ENCODE data around the gene PDZRN3.

PDZRN3 gene

DNA sequence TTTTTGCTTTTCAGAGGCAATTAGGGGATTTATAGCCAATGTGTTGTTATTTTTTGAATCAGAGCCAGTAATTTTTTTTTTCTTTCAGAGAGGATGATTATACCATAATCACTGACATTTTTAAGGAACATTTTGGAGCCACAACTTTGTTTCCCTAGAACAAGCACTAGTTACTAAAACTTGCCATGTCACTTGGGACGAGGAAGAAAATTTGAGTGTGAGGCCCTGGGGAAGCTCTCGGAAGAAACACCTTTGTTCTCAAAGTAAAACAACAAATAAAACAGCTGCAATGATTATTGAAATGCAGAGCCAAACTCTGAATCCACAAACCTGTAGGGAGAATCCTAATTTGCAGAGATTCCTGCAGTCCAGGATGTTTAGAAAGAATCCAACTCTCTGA is 69.7 kb downstream of the PDZRN3 start:
- no peak for DNase-seq

DNA sequence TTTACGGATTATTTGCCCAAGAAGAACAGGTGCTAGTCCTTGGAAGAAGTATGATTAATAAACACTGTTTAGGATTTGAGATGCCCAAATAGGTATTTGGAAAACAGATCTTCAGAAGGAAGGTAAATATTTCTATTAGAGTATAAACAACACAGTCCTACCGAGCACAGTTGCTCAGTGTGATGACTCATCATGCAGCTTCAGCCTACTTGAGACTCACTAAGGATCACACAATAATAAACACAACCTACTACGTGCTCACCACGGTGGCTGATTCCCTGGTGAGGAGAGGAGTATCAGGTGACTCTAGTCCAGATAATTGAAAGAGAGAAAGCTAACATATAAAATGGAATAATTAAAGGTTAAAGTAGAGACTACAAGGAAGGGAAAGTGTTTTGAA is 72.0 kb downstream of the PDZRN3 start:
- peak; percentile 50 for DNase-seq

GRCh38 chr3:73550032-73550431 is 74.7 kb downstream of the PDZRN3 start:
- DNase-seq: no peak

DNA sequence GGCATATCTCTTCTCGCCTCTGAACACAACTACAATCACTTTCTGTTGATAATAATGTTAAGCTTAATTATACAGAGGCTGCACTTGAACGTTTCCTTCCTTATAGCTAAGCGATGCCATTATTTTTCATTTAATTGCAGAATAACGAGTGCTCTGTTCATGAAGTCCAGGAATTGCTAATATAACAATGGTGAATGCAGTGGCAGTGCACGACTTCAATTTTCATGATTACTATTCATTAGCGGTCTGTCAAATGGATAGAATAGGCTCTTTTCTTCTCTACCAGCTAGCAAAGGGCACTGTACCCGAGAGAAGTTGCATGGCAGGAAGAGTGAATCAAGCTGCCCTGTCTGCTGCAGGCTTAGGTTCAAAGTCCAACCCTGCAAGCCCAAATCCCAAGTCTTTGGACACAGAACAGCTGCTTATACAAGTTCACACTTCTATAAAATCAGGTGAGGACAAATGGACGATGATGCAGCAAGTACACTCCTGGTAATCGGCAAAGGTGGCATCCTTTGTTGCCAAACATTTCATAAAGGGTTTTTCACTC is 75.6 kb downstream of the PDZRN3 start:
- no peak for DNase-seq

DNA sequence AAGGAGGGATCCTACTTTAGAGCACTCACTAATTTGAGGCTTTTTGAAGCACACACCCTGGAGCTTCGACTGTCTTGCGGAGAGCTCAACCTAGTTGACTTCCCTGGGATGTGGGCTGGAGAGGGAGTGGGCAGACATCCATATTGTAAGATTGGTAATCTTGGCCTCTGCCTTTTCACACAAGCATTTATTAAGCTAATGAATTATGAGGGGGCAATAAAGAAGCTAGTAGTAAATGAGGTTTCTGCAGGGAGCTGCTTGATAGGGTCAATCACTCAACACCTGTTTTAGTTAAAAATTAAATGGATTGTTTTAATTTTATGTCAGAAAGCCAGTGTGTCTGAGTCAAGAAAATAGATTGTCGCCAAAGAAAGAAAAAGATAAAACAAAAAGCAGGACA is 76.3 kb downstream of the PDZRN3 start:
- DNase-seq: no peak

- DNase-seq: peak; percentile 86
These were observed 77.1 kb downstream of the PDZRN3 start for GRCh38 chr3:73547427-73548248.

DNA sequence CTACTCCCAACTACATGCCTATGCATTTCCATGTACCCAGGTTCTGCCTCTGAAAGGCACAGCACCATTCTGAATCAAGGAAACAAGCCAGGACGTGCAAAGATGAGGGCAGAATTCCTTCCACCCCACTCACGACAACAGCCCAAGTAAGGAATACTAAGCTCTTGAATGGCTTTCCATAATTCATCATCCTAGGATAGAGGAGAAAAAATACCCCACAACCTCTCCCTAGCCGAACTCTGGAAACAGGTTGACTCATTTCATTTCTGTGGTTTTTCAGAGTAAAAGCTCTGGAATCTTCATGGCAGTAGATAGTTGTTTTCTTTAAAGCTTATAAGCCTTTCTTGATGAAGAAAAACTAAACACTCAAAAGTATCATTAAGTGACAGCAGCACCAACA is 77.8 kb downstream of the PDZRN3 start:
- peak; percentile 92 for DNase-seq

DNA sequence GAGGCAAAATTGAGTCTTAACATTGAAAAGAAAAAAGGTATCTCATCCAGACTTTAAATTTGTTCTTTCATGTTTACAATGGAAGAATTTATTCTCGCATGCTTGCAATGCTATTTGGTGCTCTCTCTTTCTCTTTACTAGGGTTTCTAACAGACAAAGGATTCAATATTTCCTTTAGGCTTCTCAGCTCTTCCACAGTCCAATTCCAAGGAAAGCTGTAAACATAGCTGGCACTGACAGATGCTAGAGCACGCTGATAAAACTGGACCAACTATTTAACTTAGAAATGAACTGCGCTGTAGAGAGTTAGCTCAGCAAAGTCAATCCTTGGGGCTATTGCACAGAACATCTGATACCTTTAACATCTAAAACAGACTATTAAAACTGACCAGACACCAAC is 81.3 kb downstream of the PDZRN3 start:
- DNase-seq: no peak

- no peak for DNase-seq
These were observed 82.6 kb downstream of the PDZRN3 start for GRCh38 chr3:73542136-73542535.

DNA sequence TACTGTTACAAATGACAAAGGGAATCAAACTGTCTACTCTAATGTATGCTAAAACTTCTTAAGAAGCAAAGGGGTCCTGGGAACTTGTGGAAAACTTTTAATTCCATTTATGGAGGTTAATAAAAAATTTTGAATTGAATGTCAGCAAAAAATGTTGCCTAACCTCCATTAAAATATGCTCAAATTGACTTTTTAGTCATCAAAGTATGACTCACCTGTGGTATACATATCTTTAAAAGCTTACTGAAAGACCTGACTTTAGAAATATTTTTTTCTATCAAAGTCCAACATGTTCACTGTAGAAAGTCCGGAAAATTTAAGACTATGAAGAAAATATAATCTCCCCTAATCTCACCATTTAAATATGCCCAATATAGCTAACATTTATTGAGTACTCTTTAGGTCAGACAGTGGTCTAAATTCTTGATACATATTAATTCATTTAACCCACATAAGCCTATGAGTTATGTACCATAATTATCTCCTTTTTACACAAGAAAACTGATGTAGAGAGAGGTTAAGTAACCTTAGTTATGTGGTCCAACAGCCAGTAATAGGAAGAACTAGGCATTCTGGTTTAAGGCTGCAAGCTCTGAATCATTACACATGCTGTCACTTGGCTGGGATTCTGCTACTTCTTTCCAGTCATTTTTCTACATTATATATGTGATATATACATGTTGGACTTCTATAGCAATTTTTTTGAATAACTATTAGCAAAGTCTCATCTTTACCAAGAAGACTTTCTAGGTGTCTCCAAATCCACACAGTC is 83.6 kb downstream of the PDZRN3 start:
- DNase-seq: peak; percentile 33

DNA sequence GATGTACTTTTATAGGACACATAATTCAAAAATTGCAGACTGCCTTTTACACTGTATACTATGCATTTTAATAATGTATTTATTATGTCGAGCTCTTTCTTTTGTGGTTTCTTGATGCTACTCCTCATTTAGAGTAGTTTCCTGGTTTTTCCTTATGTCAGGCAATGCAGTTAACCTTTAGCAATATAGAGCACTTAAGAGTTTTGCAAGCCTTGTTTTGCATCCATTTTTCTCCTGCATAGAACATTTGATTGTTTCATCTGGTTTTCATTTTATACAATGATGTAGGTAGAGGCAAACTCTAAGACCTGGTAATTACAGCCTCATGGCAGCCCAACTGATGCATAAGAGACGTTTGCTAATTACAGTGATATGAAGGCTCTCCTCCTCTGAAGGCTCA is 86.3 kb downstream of the PDZRN3 start:
- DNase-seq: no peak

DNA sequence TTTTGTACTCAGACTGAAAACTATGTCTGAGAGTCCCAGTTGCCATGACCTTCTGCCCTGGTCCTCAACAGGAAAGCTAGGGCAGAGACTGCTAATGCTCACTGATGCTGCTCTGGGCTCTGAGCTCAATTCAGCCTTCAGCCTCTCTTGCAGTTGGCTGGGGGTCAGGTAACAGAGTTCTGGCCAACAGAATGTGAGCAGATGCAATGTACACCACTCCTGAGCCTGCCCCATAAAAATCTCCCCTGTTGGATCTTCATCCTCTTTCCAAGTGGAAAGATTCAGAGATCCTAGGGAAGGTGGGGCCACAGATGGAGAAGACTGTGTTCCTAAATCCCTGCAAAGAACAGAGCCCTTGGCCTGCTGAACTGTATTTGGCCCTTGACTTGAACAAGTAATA is 87.8 kb downstream of the PDZRN3 start:
- no peak for DNase-seq

DNA sequence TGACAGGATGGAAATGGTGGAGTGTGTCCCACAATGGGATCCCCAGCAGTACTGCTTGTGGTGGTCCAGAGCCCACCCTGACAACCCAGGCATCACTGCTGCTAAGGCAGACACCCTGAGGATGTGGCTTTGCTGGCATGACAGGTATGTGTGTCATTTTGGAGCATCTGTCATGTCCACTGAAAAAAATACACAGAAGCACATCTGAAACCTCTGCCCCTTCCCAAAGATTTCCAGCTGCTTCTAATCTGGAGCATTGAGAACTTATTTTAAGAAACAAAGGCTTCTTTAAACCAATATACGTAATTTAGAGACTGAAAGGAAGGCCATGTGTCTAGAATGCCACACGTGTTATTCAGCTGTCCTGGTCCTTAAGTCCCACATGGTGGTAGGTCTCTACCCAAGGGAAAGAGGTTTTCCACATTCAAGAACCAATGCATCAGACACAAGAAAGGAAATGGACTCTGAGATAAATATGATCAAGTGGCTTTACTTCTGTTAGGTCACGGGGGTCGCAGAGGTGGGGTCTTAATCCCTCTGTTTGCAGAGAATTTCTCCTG is 88.3 kb downstream of the PDZRN3 start:
- DNase-seq: no peak

DNA sequence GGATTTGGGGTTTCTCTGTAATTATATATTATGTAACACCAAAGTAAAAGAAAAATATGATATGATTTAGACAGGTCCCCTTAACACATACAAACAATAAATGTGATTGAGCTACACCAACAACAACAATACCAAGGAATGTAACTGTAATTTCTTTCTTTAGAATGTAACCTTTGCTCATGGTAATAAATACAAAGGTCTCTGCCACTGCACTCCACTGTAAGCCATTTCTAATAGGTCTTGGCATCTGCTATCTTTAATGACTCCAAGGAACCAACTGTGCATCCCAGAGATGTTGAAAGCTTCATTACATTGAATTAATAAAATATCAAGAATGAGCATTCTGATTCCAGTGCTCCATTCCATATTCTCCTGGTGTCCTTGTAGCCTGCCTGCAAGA is 88.8 kb downstream of the PDZRN3 start:
- no peak for DNase-seq

DNA sequence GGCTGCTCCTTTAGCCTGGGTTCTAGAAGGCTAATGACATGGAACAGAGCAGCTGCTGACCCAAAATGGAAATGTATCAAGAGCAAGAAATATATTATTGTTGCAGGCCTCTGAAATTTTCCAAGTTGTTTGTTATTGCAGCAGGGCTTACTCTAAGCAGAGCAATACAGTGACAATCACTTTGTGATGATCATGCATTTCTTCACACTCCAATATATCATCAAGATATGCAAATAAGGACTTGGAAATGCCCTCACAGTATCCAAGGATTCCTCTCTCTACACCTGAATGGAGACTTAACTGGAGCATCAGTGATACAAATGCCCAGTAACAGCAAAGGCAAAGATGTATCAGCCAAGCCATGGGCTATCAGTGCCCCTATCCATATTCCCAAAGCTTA is 89.6 kb downstream of the PDZRN3 start:
- no peak for DNase-seq

GRCh38 chr3:73530022-73530396 is 94.7 kb downstream of the PDZRN3 start:
- peak; percentile 83 for DNase-seq

DNA sequence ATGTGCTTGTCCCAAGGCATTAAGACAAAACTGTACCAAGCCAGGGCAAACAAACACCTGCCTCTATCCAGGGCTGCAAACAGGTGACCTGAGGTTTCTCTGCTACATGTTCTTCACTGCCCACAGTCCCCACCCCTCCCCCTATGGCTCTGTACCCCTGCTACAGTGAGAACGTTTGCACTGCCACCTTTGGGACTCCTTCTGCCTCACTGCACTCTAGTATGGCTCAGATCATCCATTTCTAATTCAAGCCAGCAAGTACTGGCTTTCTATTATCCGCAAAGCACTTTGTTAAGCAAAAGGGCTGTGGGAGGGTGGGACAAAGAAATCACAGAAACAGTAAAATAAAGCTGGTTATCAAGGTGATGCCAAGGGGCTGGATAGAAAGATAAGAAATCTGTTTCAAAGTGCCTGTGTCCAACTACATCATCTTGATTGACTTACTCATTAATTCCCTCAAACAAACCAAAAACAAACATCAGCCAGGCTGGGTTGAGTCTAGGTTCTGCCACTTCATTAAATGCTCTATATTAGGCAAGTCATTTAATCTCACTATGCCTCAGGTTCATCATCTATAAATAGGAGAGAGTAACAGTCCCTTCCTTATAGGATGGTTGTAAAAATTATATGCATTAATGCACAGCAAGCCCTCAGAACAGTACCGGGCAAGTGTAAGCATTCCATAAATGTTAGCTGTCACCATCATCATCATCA is 95.3 kb downstream of the PDZRN3 start:
- DNase-seq: no peak

GRCh38 chr3:73525591-73525990 is 99.2 kb downstream of the PDZRN3 start:
- no peak for DNase-seq

- DNase-seq: no peak
These were observed 101.1 kb downstream of the PDZRN3 start for GRCh38 chr3:73523661-73524060.

- no peak for DNase-seq
These were observed 102.9 kb downstream of the PDZRN3 start for GRCh38 chr3:73521734-73522336.

- no peak for DNase-seq
These were observed 103.7 kb downstream of the PDZRN3 start for GRCh38 chr3:73520931-73521461.

- no peak for DNase-seq
These were observed 108.1 kb downstream of the PDZRN3 start for GRCh38 chr3:73516631-73517030.
